Measurements from ENCODE around the gene PAX2.

PAX2 gene

GRCh38 chr10:100715101-100715444 lies 30.3 kb upstream of the PAX2 start:
- Mint-ChIP-seq H3K36me3 (ENCODE audit: low read depth) (no peaks in the 10 kb centered on the region), H3K27me3 (peaks cover 92% of the 10 kb centered on the region), H3K4me3 (no peak overlapping the region), H3K4me1 (ENCODE audit: low read depth) (peaks cover 6% of the 10 kb centered on the region), H3K27ac (no peak overlapping the region), H3K9me3 (no peaks in the 10 kb centered on the region)
- intact Hi-C loops (cut with micrococcal nuclease), result no loop called here

GRCh38 chr10:100715445-100716385 lies 29.7 kb upstream of the PAX2 start:
- Mint-ChIP-seq H3K9me3 (no peaks in the 10 kb centered on the region), H3K4me3 (no peak overlapping the region), H3K27me3 (peaks cover 92% of the 10 kb centered on the region), H3K36me3 (ENCODE audit: low read depth) (no peaks in the 10 kb centered on the region), H3K4me1 (ENCODE audit: low read depth) (peaks cover 6% of the 10 kb centered on the region), H3K27ac (no peak overlapping the region)
- intact Hi-C loops (cut with micrococcal nuclease), result no loop called here

- Mint-ChIP-seq H3K4me1 (ENCODE audit: low read depth) (peaks cover 6% of the 10 kb centered on the region), H3K4me3 (no peak overlapping the region), H3K36me3 (ENCODE audit: low read depth) (no peaks in the 10 kb centered on the region), H3K27me3 (peaks cover 88% of the 10 kb centered on the region), H3K9me3 (no peaks in the 10 kb centered on the region), H3K27ac (no peak overlapping the region)
- intact Hi-C loops (cut with micrococcal nuclease), result no loop called here
Observed at GRCh38 chr10:100717166-100717565, 28.2 kb upstream of the PAX2 start.

GRCh38 chr10:100718197-100718742 lies 27.1 kb upstream of the PAX2 start:
- no peaks in the 10 kb centered on the region for H3K36me3 Mint-ChIP-seq (ENCODE audit: low read depth)
- no peak overlapping the region for H3K27ac Mint-ChIP-seq
- intact Hi-C loops (cut with micrococcal nuclease), result no loop called here
- H3K4me1 Mint-ChIP-seq (ENCODE audit: low read depth), result peaks cover 6% of the 10 kb centered on the region
- peaks cover 87% of the 10 kb centered on the region for H3K27me3 Mint-ChIP-seq
- H3K4me3 Mint-ChIP-seq, result no peak overlapping the region
- H3K9me3 Mint-ChIP-seq, result no peaks in the 10 kb centered on the region

GRCh38 chr10:100723180-100723579 lies 22.2 kb upstream of the PAX2 start:
- H3K27me3 Mint-ChIP-seq, result peaks cover 90% of the 10 kb centered on the region
- intact Hi-C loops (cut with micrococcal nuclease), result no loop called here

GRCh38 chr10:100723770-100724530 lies 21.4 kb upstream of the PAX2 start:
- peaks cover 91% of the 10 kb centered on the region for H3K27me3 Mint-ChIP-seq
- H3K4me3 Mint-ChIP-seq, result no peak overlapping the region
- no peaks in the 10 kb centered on the region for H3K9me3 Mint-ChIP-seq
- no peaks in the 10 kb centered on the region for H3K36me3 Mint-ChIP-seq (ENCODE audit: low read depth)
- H3K27ac Mint-ChIP-seq, result no peak overlapping the region
- intact Hi-C loops (cut with micrococcal nuclease), result no loop called here
- peaks cover 6% of the 10 kb centered on the region for H3K4me1 Mint-ChIP-seq (ENCODE audit: low read depth)

More at GRCh38 chr10:100723180-100723579, 22.2 kb upstream of the PAX2 start:
- Mint-ChIP-seq H3K4me3 (no peak overlapping the region), H3K9me3 (no peaks in the 10 kb centered on the region), H3K27ac (no peak overlapping the region), H3K36me3 (ENCODE audit: low read depth) (no peaks in the 10 kb centered on the region), H3K4me1 (ENCODE audit: low read depth) (no peaks in the 10 kb centered on the region)

- Mint-ChIP-seq H3K36me3 (ENCODE audit: low read depth) (no peaks in the 10 kb centered on the region), H3K27ac (no peak overlapping the region)
- intact Hi-C loops (cut with micrococcal nuclease), result no loop called here
Observed at GRCh38 chr10:100724531-100725027, 20.8 kb upstream of the PAX2 start.

GRCh38 chr10:100725071-100725471 lies 20.3 kb upstream of the PAX2 start:
- Mint-ChIP-seq H3K4me1 (ENCODE audit: low read depth) (peaks cover 17% of the 10 kb centered on the region), H3K9me3 (no peaks in the 10 kb centered on the region), H3K27ac (no peak overlapping the region), H3K4me3 (no peak overlapping the region), H3K27me3 (peaks cover 92% of the 10 kb centered on the region), H3K36me3 (ENCODE audit: low read depth) (no peaks in the 10 kb centered on the region)
- intact Hi-C loops (cut with micrococcal nuclease), result no loop called here

More at GRCh38 chr10:100724531-100725027, 20.8 kb upstream of the PAX2 start:
- H3K27me3 Mint-ChIP-seq, result peaks cover 92% of the 10 kb centered on the region
- no peaks in the 10 kb centered on the region for H3K9me3 Mint-ChIP-seq
- H3K4me3 Mint-ChIP-seq, result no peak overlapping the region
- H3K4me1 Mint-ChIP-seq (ENCODE audit: low read depth), result peaks cover 12% of the 10 kb centered on the region

- H3K4me3 Mint-ChIP-seq, result no peak overlapping the region
- no peak overlapping the region for H3K27ac Mint-ChIP-seq
- intact Hi-C loops (cut with micrococcal nuclease), result no loop called here
- H3K36me3 Mint-ChIP-seq (ENCODE audit: low read depth), result no peaks in the 10 kb centered on the region
- peaks cover 23% of the 10 kb centered on the region for H3K4me1 Mint-ChIP-seq (ENCODE audit: low read depth)
- H3K9me3 Mint-ChIP-seq, result no peaks in the 10 kb centered on the region
- peaks cover 93% of the 10 kb centered on the region for H3K27me3 Mint-ChIP-seq
Observed at GRCh38 chr10:100725869-100726426, 19.4 kb upstream of the PAX2 start.

GRCh38 chr10:100727808-100728207 lies 17.6 kb upstream of the PAX2 start:
- Mint-ChIP-seq H3K4me1 (ENCODE audit: low read depth) (peaks cover 39% of the 10 kb centered on the region), H3K27ac (no peak overlapping the region), H3K9me3 (no peaks in the 10 kb centered on the region), H3K4me3 (no peak overlapping the region), H3K36me3 (ENCODE audit: low read depth) (no peaks in the 10 kb centered on the region), H3K27me3 (peaks cover 96% of the 10 kb centered on the region)
- intact Hi-C loops (cut with micrococcal nuclease), result no loop called here

- H3K4me3 Mint-ChIP-seq, result peak overlapping the region; percentile 63
- no peaks in the 10 kb centered on the region for H3K9me3 Mint-ChIP-seq
- intact Hi-C loops (cut with micrococcal nuclease), result no loop called here
- H3K27me3 Mint-ChIP-seq, result peaks cover 95% of the 10 kb centered on the region
- no peak overlapping the region for H3K27ac Mint-ChIP-seq
- H3K4me1 Mint-ChIP-seq (ENCODE audit: low read depth), result peaks cover 39% of the 10 kb centered on the region
- H3K36me3 Mint-ChIP-seq (ENCODE audit: low read depth), result no peaks in the 10 kb centered on the region
Observed at GRCh38 chr10:100728928-100729861, 16.2 kb upstream of the PAX2 start.

GRCh38 chr10:100729862-100730724 lies 15.3 kb upstream of the PAX2 start:
- Mint-ChIP-seq H3K27ac (no peak overlapping the region), H3K4me3 (peak overlapping the region; percentile 63), H3K27me3 (peaks cover 97% of the 10 kb centered on the region), H3K4me1 (ENCODE audit: low read depth) (peaks cover 40% of the 10 kb centered on the region), H3K9me3 (no peaks in the 10 kb centered on the region), H3K36me3 (ENCODE audit: low read depth) (no peaks in the 10 kb centered on the region)
- intact Hi-C loops (cut with micrococcal nuclease), result no loop called here
